HG03342 (cell line): ENCODE results near the gene ZIK1.

Experiments used
- ATAC-seq: cut with Tn5 transposase; IDR thresholded peaks from one replicate; pipeline ENCODE4 v1.9.1; 2021; ENCODE audit warnings: mild to moderate bottlenecking, moderate library complexity; ENCODE audit not compliant: unreplicated experiment

ZIK1 gene

GRCh38 chr19:57606931-57607330 is 23.0 kb downstream of the ZIK1 start:
- ATAC-seq: no peak

- ATAC-seq: no peak
Measured at GRCh38 chr19:57611113-57611512, 27.2 kb downstream of the ZIK1 start.

- ATAC-seq: peak; percentile 96
Measured at GRCh38 chr19:57613941-57614743, 30.2 kb downstream of the ZIK1 start, which contains the start of gene ZNF134. ZNF134 (plus strand) TSS chr19:57614242; CDS start chr19:57619469, 5,227 bp downstream.

GRCh38 chr19:57615346-57615745 is 31.4 kb downstream of the ZIK1 start:
- no peak for ATAC-seq

- ATAC-seq: no peak
Measured at GRCh38 chr19:57620673-57621348, 36.9 kb downstream of the ZIK1 start.

- no peak for ATAC-seq
Measured at GRCh38 chr19:57623091-57623490, 39.1 kb downstream of the ZIK1 start.

GRCh38 chr19:57632987-57633831 is 49.3 kb downstream of the ZIK1 start, which contains the start of gene ZNF211:
ZNF211 (plus strand) TSS chr19:57633168; CDS start chr19:57633347, 179 bp downstream.
- ATAC-seq: peak; percentile 98

DNA sequence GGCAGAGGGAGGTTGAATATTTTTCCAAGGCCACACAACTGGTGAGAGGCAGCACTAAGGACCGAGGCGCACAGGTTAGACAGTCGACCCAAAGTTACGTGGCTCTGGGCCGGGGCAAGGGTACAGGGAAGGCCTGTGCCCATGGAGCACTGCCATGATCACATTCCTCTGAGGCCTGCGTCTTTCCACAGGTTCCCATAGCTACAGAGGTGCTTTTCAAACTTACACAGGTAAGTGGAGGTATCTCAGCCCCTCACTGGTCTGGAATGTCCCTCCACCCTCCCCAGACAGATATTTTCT is 49.8 kb downstream of the ZIK1 start:
- ATAC-seq: no peak

DNA sequence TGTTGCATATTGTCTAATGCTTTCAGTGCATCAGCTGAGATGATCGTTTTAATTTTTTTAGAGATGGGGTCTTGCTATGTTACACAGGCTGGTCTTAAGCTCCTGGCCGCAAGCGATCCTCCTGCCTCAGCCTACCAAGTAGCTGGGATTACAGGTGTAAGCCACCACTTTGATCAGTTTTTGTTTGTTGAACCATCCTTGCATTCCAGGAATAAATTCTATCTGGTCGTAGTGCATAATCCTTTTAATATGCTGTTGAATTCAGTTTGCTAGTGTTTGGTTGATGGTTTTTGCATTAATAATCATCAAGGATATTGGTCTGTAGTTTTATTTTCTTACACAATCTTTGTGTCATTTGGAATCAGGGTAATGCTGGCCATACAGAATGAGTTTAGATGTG is 53.4 kb downstream of the ZIK1 start:
- ATAC-seq: no peak

DNA sequence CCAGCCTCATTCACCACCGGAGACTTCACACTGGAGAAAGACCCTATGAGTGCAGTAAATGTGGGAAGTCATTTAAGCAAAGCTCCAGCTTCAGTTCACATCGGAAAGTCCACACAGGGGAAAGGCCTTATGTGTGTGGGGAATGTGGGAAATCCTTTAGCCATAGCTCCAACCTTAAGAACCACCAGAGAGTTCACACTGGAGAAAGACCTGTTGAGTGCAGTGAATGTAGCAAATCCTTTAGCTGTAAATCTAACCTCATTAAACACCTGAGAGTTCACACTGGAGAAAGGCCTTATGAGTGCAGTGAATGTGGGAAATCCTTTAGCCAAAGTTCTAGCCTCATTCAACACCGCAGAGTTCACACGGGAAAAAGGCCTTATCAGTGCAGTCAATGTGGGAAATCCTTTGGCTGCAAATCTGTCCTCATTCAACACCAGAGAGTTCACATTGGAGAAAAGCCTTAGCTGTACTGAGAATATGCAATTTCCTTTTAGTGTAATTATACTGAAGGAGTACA is 57.8 kb downstream of the ZIK1 start:
- ATAC-seq: no peak

DNA sequence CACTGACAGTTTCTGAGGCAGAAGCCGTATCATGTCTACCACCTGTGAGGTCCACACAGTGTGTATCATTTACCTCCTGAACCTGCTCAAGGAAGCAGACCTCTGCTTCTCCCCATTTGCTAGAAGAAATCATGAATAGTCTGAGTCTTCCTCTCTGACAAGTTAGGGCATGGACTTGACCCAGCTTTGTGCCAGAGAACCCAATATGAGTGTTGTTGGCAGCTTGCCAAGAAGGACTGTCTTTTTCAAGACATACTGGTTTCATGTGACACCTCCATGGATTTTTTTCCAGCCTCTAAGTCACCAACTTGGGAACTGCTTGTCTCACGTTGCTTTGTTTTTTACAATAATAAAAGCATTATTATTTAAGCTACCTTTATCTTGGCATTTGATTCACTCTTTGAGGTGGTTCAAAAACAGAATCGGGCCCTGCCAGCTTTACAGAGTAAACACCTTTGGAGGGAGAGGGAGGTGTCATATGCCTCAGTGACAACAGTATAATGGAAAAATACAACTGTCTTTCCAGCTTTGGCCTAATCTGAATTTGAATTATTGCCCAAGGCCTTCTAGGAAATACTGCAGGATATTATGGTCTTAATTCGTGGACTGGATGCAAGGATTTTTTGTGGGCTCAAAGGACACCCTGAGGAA is 58.6 kb downstream of the ZIK1 start:
- ATAC-seq: no peak
